ENCODE measurements around the gene C2orf81. TPM values are rescaled to one million over a fixed set of nuclear protein-coding genes. Genes with fewer than 3 reads are reported as not detected.

Gene C2orf81
- total and polyA plus RNA-seq, 2 of the 4 experiments (the other 2 are of a cell fraction), result 0.18 to 0.74 TPM

DNA sequence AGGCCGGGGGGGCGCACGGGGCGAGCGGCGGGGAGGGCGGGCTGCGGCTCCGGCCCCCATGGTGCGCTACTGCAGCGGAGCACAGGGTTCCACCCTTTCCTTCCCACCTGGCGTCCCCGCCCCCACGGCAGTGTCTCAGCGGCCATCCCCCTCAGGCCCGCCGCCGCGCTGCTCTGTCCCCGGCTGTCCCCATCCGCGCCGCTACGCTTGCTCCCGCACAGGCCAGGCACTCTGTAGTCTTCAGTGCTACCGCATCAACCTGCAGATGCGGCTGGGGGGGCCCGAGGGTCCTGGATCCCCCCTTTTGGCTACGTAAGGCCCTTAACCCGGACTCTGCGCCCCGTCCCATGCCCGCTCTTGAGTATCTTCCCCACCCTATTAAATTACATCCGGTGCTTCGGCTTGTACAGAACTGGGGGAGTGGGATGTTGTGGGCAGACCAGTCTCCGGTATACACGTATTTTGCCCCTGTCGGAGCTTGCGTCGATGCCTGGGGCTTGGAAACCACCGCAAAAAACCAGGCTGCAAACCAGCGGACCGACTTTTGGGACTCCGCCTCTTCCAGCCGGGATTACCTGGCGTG is 36.2 kb upstream of the C2orf81 start:
- Histone ChIP-seq H3K4me3 (ENCODE audit: insufficient read depth, low read depth, low read length) (peak overlapping the region; percentile 52), H3K4ac (ENCODE audit: low read depth, low read length) (peak overlapping the region; percentile 54), H3K9ac (ENCODE audit: low read depth, low read length) (peak overlapping the region; percentile 41), H2BK15ac (ENCODE audit: low read depth, low read length) (no peak overlapping the region), H3K4me1 (ENCODE audit: control insufficient read depth, insufficient read depth, low read length) (peaks cover 10% of the 10 kb centered on the region), H3K27me3 (ENCODE audit: control insufficient read depth, insufficient read depth, low read length) (no peaks in the 10 kb centered on the region), H2BK20ac (ENCODE audit: low read depth, low read length) (no peak overlapping the region), H2AK9ac (replicated peaks; ENCODE audit: low read depth, low read length, poor library complexity) (peak overlapping the region; percentile 89), H3K18ac (ENCODE audit: low read depth, low read length) (no peak overlapping the region), H3K9me3 (ENCODE audit: control insufficient read depth, insufficient read depth, low read length) (no peaks in the 10 kb centered on the region), H2AFZ (replicated peaks; ENCODE audit: low read length, poor library complexity) (peak overlapping the region; percentile 92), H2BK120ac (ENCODE audit: low read depth, low read length) (no peak overlapping the region), H3K14ac (replicated peaks; ENCODE audit: low read depth, low read length) (peak overlapping the region; percentile 21; the same call in 1 of the 2 replicates), H2BK5ac (ENCODE audit: low read depth, low read length, poor library complexity, severe bottlenecking) (peak overlapping the region; percentile 48), H2AK5ac (ENCODE audit: low read depth, low read length) (no peak overlapping the region), H3K4me2 (ENCODE audit: low read depth, low read length) (peak overlapping the region; percentile 74), H3K9me1 (ENCODE audit: insufficient read depth, low read length) (0 out of 2 replicates have a peak, but pooled peaks cover 3% of the 10 kb centered on the region), H3K56ac (ENCODE audit: extremely low read depth, insufficient read depth, low read length) (no peak overlapping the region), H4K20me1 (ENCODE audit: insufficient read depth, low read length) (no peaks in the 10 kb centered on the region), H4K8ac (ENCODE audit: low read depth in 2 of 2, low read length in 2 of 2) (peak overlapping the region; percentile 2 to 95; a peak in 3 of 4 replicates), H3K79me1 (ENCODE audit: low read depth in 1 of 2, low read length in 2 of 2) (peaks cover 15 to 44% of the 10 kb centered on the region in 2 experiments), H3K27ac (ENCODE audit: insufficient read depth, low read length) (peak overlapping the region; percentile 20), H3K36me3 (ENCODE audit: control insufficient read depth, insufficient read depth, low read length) (peaks cover 15% of the 10 kb centered on the region), H4K5ac (ENCODE audit: low read depth, low read length) (peak overlapping the region; percentile 21), H3K23ac (ENCODE audit: low read depth, low read length) (0 out of 2 replicates have a peak overlapping the region, but pooled peaks have one; percentile 55), H4K91ac (ENCODE audit: insufficient read depth, low read depth, low read length) (peak overlapping the region; percentile 31; the same call in 1 of the 2 replicates)
- 0 out of 2 replicates have a peak, but pooled peaks have one; percentile 13 for TF ChIP-seq MAZ (IDR thresholded peaks at IDR 0.05; ENCODE audit: borderline replicate concordance, low read depth, low read length)
- TF ChIP-seq SMC3 (IDR thresholded peaks at IDR 0.05; ENCODE audit: low read depth, low read length), result no peak
- TF ChIP-seq, protein P1, sequence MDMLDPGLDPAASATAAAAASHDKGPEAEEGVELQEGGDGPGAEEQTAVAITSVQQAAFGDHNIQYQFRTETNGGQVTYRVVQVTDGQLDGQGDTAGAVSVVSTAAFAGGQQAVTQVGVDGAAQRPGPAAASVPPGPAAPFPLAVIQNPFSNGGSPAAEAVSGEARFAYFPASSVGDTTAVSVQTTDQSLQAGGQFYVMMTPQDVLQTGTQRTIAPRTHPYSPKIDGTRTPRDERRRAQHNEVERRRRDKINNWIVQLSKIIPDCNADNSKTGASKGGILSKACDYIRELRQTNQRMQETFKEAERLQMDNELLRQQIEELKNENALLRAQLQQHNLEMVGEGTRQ (IDR thresholded peaks at IDR 0.05; ENCODE audit: low read depth, low read length), result no peak
- TF ChIP-seq, protein P2, sequence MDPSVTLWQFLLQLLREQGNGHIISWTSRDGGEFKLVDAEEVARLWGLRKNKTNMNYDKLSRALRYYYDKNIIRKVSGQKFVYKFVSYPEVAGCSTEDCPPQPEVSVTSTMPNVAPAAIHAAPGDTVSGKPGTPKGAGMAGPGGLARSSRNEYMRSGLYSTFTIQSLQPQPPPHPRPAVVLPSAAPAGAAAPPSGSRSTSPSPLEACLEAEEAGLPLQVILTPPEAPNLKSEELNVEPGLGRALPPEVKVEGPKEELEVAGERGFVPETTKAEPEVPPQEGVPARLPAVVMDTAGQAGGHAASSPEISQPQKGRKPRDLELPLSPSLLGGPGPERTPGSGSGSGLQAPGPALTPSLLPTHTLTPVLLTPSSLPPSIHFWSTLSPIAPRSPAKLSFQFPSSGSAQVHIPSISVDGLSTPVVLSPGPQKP (IDR thresholded peaks at IDR 0.05; ENCODE audit: borderline replicate concordance, low read depth, low read length), result no peak
- TF ChIP-seq POLR2A (IDR thresholded peaks at IDR 0.05; ENCODE audit: low read depth, low read length), result no peak
- TF ChIP-seq FOS (IDR thresholded peaks at IDR 0.05; ENCODE audit: low read depth, low read length), result no peak
- intact Hi-C loops (cut with micrococcal nuclease) (no loop called here), dilution Hi-C loops (cut with HindIII; ENCODE audit: low sequenced_read_pairs, unreplicated experiment) (no loop called here), in situ Hi-C loops (cut with MboI; ENCODE audit: low sequenced_read_pairs) (no loop called here)
- CTCF ChIA-PET, result interaction anchor here (0.5 to 0.6 kb wide), 2 partner anchors 10 to 912 kb away, joined by 3 to 4 read pairs; no protein-coding TSS in a partner anchor
- POLR2A ChIA-PET (ENCODE audit: unreplicated experiment), result no interaction called here
- DNase-seq (no peak), ATAC-seq (ENCODE audit: low read depth) (peak; percentile 6)
- 0% methylated on average over 19 of the region's 46 CpGs; no CpG with 5 or more reads in 1 of the 2 experiments for WGBS, 2 experiments (ENCODE audit: extremely low coverage in 2 of 2, insufficient read length in 1 of 2)
- no TSS peak for BruUV-seq (replicated peaks)

Measured in IMR-90 (cell line).